SHP77 (cell line): ENCODE measurements around the gene SYNJ2.

Experiments used
- DNase-seq, 2 experiments: peaks; one replicate each; lab custom pipeline; 2025; lab: John Stamatoyannopoulos, UW

SYNJ2 gene

GRCh38 chr6:158040804-158041347 lies 59.2 kb downstream of the SYNJ2 start:
- DNase-seq: no peak

GRCh38 chr6:158041370-158041769 lies 59.7 kb downstream of the SYNJ2 start:
- no peak for DNase-seq

- DNase-seq: no peak
Observed at GRCh38 chr6:158041788-158042187, 60.1 kb downstream of the SYNJ2 start.

- no peak for DNase-seq
Observed at GRCh38 chr6:158042245-158042798, 60.7 kb downstream of the SYNJ2 start.

- no peak for DNase-seq
Observed at GRCh38 chr6:158043008-158043407, 61.3 kb downstream of the SYNJ2 start.

- no peak for DNase-seq
Observed at GRCh38 chr6:158043586-158044524, 62.2 kb downstream of the SYNJ2 start.

- no peak for DNase-seq
Observed at GRCh38 chr6:158044525-158044888, 62.8 kb downstream of the SYNJ2 start.

- DNase-seq: no peak
Observed at GRCh38 chr6:158046201-158047126, 64.8 kb downstream of the SYNJ2 start.

GRCh38 chr6:158047127-158047518 lies 65.5 kb downstream of the SYNJ2 start:
- no peak for DNase-seq

GRCh38 chr6:158047563-158048323 lies 66.1 kb downstream of the SYNJ2 start:
- no peak for DNase-seq

- no peak for DNase-seq
Observed at GRCh38 chr6:158048589-158048988, 66.9 kb downstream of the SYNJ2 start.

- no peak for DNase-seq
Observed at GRCh38 chr6:158049055-158050028, 67.7 kb downstream of the SYNJ2 start.

- no peak for DNase-seq
Observed at GRCh38 chr6:158050107-158050735, 68.6 kb downstream of the SYNJ2 start.

GRCh38 chr6:158050955-158051354 lies 69.3 kb downstream of the SYNJ2 start:
- DNase-seq: no peak

- no peak for DNase-seq
Observed at GRCh38 chr6:158051968-158052367, 70.3 kb downstream of the SYNJ2 start.

- no peak for DNase-seq
Observed at GRCh38 chr6:158053377-158054313, 72.0 kb downstream of the SYNJ2 start.

GRCh38 chr6:158056355-158056754 lies 74.7 kb downstream of the SYNJ2 start:
- DNase-seq: no peak

- DNase-seq: no peak
Observed at GRCh38 chr6:158056804-158057203, 75.1 kb downstream of the SYNJ2 start.
